ENCODE data around the gene KLHL35. TPM values are rescaled to one million over a fixed set of nuclear protein-coding genes. Genes with fewer than 3 reads are reported as not detected.

KLHL35 gene
- total RNA-seq, 1 donor from 2014 or later, result 2.3 TPM

- DNase-seq (ENCODE audit: extremely low read depth, low read depth, low spot score), result no peak
Observed at GRCh38 chr11:75442161-75442885, 9.3 kb upstream of the KLHL35 start.

- no peak for DNase-seq (ENCODE audit: extremely low read depth, low read depth, low spot score)
Observed at GRCh38 chr11:75441804-75442132, 8.8 kb upstream of the KLHL35 start.

- DNase-seq (ENCODE audit: extremely low read depth, low read depth, low spot score), result no peak
Observed at GRCh38 chr11:75440960-75441803, 8.2 kb upstream of the KLHL35 start.

- DNase-seq (ENCODE audit: extremely low read depth, low read depth, low spot score), result no peak
Observed at GRCh38 chr11:75439495-75440120, 6.6 kb upstream of the KLHL35 start.

GRCh38 chr11:75439026-75439425, 6.0 kb upstream of the KLHL35 start:
- DNase-seq (ENCODE audit: extremely low read depth, low read depth, low spot score), result no peak

- no peak for DNase-seq (ENCODE audit: extremely low read depth, low read depth, low spot score)
Observed at GRCh38 chr11:75437966-75438659, 5.1 kb upstream of the KLHL35 start.

- no peak for DNase-seq (ENCODE audit: extremely low read depth, low read depth, low spot score)
Observed at GRCh38 chr11:75436806-75437205, 3.8 kb upstream of the KLHL35 start.

GRCh38 chr11:75435571-75435925, 2.5 kb upstream of the KLHL35 start:
- DNase-seq (ENCODE audit: extremely low read depth, low read depth, low spot score), result no peak

GRCh38 chr11:75434886-75435570, 2.0 kb upstream of the KLHL35 start:
- DNase-seq (ENCODE audit: extremely low read depth, low read depth, low spot score), result no peak

GRCh38 chr11:75434051-75434450, 1.0 kb upstream of the KLHL35 start:
- DNase-seq (ENCODE audit: extremely low read depth, low read depth, low spot score), result no peak

GRCh38 chr11:75433443-75433842, 440 bp upstream of the KLHL35 start:
- no peak for DNase-seq (ENCODE audit: extremely low read depth, low read depth, low spot score)

- no peak for DNase-seq (ENCODE audit: extremely low read depth, low read depth, low spot score)
Observed at GRCh38 chr11:75431533-75432525, 1.2 kb downstream of the KLHL35 start.

GRCh38 chr11:75430714-75431532, 2.1 kb downstream of the KLHL35 start:
- DNase-seq (ENCODE audit: extremely low read depth, low read depth, low spot score), result no peak

- no peak for DNase-seq (ENCODE audit: extremely low read depth, low read depth, low spot score)
Observed at GRCh38 chr11:75429902-75430713, 2.9 kb downstream of the KLHL35 start.

- no peak for DNase-seq (ENCODE audit: extremely low read depth, low read depth, low spot score)
Observed at GRCh38 chr11:75429641-75429901, 3.4 kb downstream of the KLHL35 start.

- no peak for DNase-seq (ENCODE audit: extremely low read depth, low read depth, low spot score)
Observed at GRCh38 chr11:75428989-75429640, 3.9 kb downstream of the KLHL35 start.

GRCh38 chr11:75428281-75428724, 4.7 kb downstream of the KLHL35 start:
- DNase-seq (ENCODE audit: extremely low read depth, low read depth, low spot score), result peak; percentile 71
